Small intestine (tissue), 16 donors: ENCODE measurements around the gene EME1. TPM values are rescaled to one million over a fixed set of nuclear protein-coding genes. Genes with fewer than 3 reads are reported as not detected.

Experiments
- DNase-seq, 2 donors: peaks; one replicate each; pipeline versions ENCODE4 v3.0.0 to v3.0.0-alpha.2; 2013
- FAIRE-seq: peaks from 2 replicates; lab custom pipeline; 2012; peaks lifted over from hg19 to GRCh38; lab: Jason Lieb, UNC
- H3K27ac ChIP-seq, 3 donors: one replicate each; pipeline ENCODE4 v1.5.1; 2013; ENCODE audit warnings: low read length in 2 of 3, mild to moderate bottlenecking in 2 of 3, control low read depth in 1 of 3, inconsistent platforms in 1 of 3, low read depth in 1 of 3, moderate library complexity in 1 of 3
- H3K27me3 ChIP-seq, 3 donors: one replicate each; pipeline ENCODE4 v1.6.1; 2013; ENCODE audit warnings: low read length in 3 of 3, inconsistent platforms in 1 of 3; ENCODE audit not compliant: control insufficient read depth in 3 of 3, insufficient read depth in 3 of 3
- H3K36me3 ChIP-seq, 3 donors: one replicate each; pipeline ENCODE4 v1.6.1; 2013; ENCODE audit warnings: low read length in 3 of 3, inconsistent platforms in 1 of 3, low read depth in 1 of 3, mild to moderate bottlenecking in 1 of 3, moderate library complexity in 1 of 3; ENCODE audit not compliant: control insufficient read depth in 3 of 3, insufficient read depth in 2 of 3
- H3K4me1 ChIP-seq, 3 donors: one replicate each; pipeline ENCODE4 v1.6.1; 2013; ENCODE audit warnings: low read length in 2 of 3, inconsistent platforms in 1 of 3, low read depth in 1 of 3, mild to moderate bottlenecking in 1 of 3, moderate library complexity in 1 of 3; ENCODE audit not compliant: control insufficient read depth in 3 of 3, insufficient read depth in 2 of 3
- H3K4me3 ChIP-seq, 3 donors: one replicate each; pipeline ENCODE4 v1.5.1; 2013; ENCODE audit warnings: low read length in 3 of 3, control low read depth in 1 of 3, inconsistent platforms in 1 of 3, low read depth in 1 of 3, mild to moderate bottlenecking in 1 of 3, moderate library complexity in 1 of 3
- H3K9me3 ChIP-seq, 2 donors: one replicate each; pipeline ENCODE4 v1.6.1; 2013; ENCODE audit warnings: low read depth in 1 of 2, low read length in 1 of 2; ENCODE audit not compliant: control insufficient read depth in 2 of 2, insufficient read depth in 1 of 2
- WGBS, 3 donors: extraction: QIAGEN DNeasy Blood & Tissue Kit; methylation state at CpG; one replicate each; pipeline ENCODE4 v1.1.7; 2013; 5-methylcytosine and 5-hydroxymethylcytosine counted together
- long read RNA-seq, 10 donors: transcript quantifications; one replicate each; lab custom pipeline, GENCODE V29; 2026
- polyA plus RNA-seq, 4 donors: library from polyadenylated mRNA; stranded (reverse) in 3 of 4; unstranded in 1 of 4; fragments of 200-250 nt in 3 of 4; fragments of 120-200 nt in 1 of 4; gene quantifications; one replicate each; pipeline versions ENCODE4 v1.2.1 to v1.2.3, GENCODE V29; 2013
- donor health status: healthy with polysubstance abuse.
- donor health status: control.
- donor health status: control.
- donor health status: Bipolar disorder and iron deficiency.
- donor health status: healthy.

The EME1 gene, protein sequence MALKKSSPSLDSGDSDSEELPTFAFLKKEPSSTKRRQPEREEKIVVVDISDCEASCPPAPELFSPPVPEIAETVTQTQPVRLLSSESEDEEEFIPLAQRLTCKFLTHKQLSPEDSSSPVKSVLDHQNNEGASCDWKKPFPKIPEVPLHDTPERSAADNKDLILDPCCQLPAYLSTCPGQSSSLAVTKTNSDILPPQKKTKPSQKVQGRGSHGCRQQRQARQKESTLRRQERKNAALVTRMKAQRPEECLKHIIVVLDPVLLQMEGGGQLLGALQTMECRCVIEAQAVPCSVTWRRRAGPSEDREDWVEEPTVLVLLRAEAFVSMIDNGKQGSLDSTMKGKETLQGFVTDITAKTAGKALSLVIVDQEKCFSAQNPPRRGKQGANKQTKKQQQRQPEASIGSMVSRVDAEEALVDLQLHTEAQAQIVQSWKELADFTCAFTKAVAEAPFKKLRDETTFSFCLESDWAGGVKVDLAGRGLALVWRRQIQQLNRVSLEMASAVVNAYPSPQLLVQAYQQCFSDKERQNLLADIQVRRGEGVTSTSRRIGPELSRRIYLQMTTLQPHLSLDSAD
- polyA plus RNA-seq, result 1 to 10 TPM in 2 of 4 donors, not detected in 2; 2.5 to 4.3 TPM
- long read RNA-seq, donor 1, result 0 reads
- long read RNA-seq, donor 2, partial matches to known transcripts, result 0 of 1 reads
- long read RNA-seq, donor 2, other reads (novel, unspliced or antisense), result 0 of 1 reads
- long read RNA-seq, donor 3, result 0 reads
- long read RNA-seq, donor 4, result 0 reads
- long read RNA-seq, donor 5, result 0 reads
- long read RNA-seq, donor 6, result 0 reads
- long read RNA-seq, donor 7, partial matches to known transcripts, result 0 of 1 reads
- long read RNA-seq, donor 7, other reads (novel, unspliced or antisense), result 0 of 1 reads
- long read RNA-seq, donor 8, result 0 reads
- long read RNA-seq, donor 9, partial matches to known transcripts, result 0 of 1 reads
- long read RNA-seq, donor 9, other reads (novel, unspliced or antisense), result 0 of 1 reads
- long read RNA-seq, donor 10, partial matches to known transcripts, result 19 of 72 reads
- long read RNA-seq, donor 10, other reads (novel, unspliced or antisense), result 49 of 72 reads

DNA sequence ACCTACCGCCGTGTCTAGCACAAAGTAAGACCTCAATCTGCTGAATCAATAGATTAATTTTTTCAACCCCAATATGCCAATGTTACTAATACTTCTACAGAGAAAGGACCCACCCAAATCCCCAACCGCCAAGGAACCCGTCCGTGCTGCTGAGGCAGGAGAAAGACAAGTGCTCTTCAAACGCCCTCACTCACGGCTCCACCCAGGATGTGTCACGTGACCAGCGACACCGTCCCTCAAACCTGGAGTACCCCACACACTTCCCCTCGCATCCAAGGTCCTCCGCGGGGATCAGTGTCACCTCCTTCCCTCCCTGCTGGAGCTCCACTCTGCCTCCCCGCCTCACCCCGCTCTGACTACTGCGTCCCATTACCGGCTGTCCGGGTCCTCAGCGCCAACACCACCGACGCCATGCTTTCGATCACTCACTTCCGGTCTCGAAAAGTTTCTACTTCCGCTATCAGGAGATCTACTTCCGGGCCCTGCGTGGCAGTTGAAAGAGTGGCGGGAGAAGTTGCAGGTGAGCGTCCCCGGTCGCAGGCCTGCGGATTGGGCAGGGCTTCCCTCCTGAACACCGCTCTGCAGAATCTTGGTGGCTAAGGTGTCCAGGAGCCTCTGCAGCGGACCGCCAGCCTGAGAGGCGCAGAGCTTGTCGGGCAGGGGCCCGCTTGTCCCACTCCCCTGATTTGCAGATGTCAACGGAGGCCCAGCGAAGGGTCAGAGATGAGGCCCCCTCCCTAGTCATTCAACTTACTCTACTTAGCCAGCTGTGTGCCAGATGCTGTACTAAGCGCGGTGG lies at the start of gene EME1, which contains the start of gene MRPL27:
EME1 (plus strand) TSS at position 472 of the 799 bp plus-strand sequence. CDS start 1,980 bp downstream, outside the sequence.
MRPL27 (minus strand) TSS at position 427 of the 799 bp plus-strand sequence; CDS start at position 413, 14 bp downstream.
- peaks cover 3 to 13% (median 7%) of the 10 kb centered on the region in 3 donors for H3K4me1 ChIP-seq
- H3K27ac ChIP-seq, result peak within 1 kb of the TSS; percentile 86 to 100 (median 91)
- 1 to 2% (median 1%) methylated on average over 42 of the region's 42 CpGs for WGBS, 3 donors
- H3K4me3 ChIP-seq, result peak within 1 kb of the TSS; percentile 74 to 87 (median 78)
- no peak for FAIRE-seq
- DNase-seq, result peak; percentile 94 to 97
- H3K27me3 ChIP-seq, result no peaks in the 10 kb centered on the region
- H3K9me3 ChIP-seq, result no peaks in the 10 kb centered on the region
- H3K36me3 ChIP-seq, result peaks cover 8 to 25% (median 8%) of the 10 kb centered on the region in 3 donors

DNA sequence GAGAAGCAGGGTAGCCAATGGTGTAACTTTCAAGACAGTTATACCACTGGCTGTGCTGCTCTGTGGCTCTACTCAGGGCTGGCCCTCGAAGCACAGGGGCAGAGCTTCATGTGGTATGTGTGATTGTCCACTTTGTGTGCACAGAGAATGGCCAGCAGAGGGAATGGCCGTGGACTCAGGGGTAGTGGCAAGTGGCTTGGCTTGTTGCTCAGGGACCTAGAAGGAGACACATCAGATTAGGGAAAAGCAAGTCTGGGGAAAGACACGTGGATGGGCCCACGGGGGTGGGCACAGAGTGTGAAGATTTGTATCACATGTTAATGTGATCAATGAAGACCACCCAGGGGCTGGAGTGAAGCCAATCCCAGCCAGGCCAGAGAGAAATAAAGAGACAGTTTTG lies 47.1 kb upstream of the EME1 start:
- Histone ChIP-seq H3K36me3 (no peaks in the 10 kb centered on the region), H3K4me3 (no peak overlapping the region), H3K4me1 (no peaks in the 10 kb centered on the region), H3K27ac (no peak overlapping the region), H3K27me3 (peaks cover 0 to 5% (median 2%) of the 10 kb centered on the region in 3 donors), H3K9me3 (no peaks in the 10 kb centered on the region)
- FAIRE-seq, result no peak
- no peak for DNase-seq
- 49 to 57% (median 56%) methylated on average over 4 of the region's 4 CpGs for WGBS, 3 donors

DNA sequence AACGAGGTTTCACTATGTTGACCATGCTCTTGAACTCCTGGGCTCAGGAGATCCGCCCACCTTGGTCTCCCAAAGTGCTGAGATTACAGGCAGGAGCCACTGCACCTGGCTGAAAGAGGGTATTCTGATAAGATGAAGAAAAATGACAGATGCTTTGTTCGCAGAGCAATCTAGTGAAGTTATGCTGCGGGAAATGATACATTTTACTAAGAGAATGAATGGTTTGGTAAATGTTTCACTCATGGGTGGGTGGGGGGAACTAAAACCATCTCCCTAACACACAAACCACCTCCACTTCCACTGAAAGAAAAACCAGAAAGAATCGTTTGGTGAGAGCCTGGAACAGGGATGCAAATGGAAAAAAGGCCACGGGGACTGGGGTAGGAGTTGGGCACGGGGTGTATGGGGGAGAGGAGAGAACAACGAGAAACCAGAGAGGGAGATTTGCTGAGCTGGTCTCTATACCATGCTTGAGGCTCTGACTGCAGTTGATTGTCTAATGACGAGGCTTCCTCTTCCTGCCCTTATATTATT lies 46.1 kb upstream of the EME1 start:
- 54 to 64% (median 60%) methylated on average over 9 of the region's 9 CpGs for WGBS, 3 donors
- H3K27me3 ChIP-seq, result peaks cover 0 to 5% (median 2%) of the 10 kb centered on the region in 3 donors
- no peak for FAIRE-seq
- H3K4me3 ChIP-seq, result no peak overlapping the region
- H3K9me3 ChIP-seq, result no peaks in the 10 kb centered on the region
- no peak overlapping the region for H3K27ac ChIP-seq
- no peak for DNase-seq
- H3K4me1 ChIP-seq, result no peaks in the 10 kb centered on the region
- H3K36me3 ChIP-seq, result no peaks in the 10 kb centered on the region

DNA sequence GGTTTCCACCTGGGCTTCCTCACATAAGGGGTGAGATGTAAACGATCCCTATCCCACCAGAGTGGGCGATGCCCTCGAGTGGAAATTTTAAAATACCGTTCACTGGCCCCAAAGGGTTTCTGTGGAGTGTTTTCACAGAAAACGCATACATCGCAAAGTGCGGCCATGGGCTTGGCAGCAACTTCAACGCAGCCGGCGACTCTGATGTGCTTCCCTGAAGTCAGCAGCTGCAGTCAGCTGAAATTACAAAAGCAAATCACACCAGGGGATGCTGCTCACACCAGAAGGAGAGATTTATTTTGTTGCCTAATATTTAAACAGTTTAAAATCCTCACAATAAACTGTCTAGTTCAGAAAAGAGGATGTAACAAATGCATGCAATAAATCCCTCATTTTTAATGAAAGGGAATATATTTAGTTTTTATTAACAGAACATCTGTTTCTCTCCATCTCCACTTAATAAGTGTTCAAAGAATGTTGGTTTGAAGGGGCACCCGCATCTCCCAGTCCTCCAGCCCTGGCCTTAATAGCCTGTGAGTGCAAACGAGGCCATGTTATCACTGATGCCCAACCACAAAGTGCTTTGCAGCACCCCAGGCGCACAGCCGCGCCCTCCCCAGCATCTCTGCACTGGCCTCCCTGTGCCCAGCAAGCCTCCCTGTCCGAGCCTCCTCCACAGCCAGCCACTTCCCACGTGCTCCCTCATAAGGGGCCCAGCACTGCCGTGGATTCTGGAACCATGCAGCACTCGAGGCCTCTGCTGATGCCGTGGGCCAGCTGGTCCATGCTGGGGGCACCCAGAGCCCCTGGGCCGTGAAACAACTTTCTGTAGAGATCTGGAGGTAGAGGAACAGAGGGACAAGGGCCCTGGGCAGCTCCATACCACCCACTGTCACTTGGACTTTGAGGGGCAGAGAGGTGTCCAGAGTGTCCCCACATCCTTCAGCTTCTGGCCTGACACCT lies 44.4 kb upstream of the EME1 start:
- H3K36me3 ChIP-seq, result no peaks in the 10 kb centered on the region
- no peak for FAIRE-seq
- no peak for DNase-seq
- no peak overlapping the region for H3K4me3 ChIP-seq
- H3K9me3 ChIP-seq, result no peaks in the 10 kb centered on the region
- H3K27ac ChIP-seq, result peak overlapping the region in 1 of 3 donors; percentile 22
- H3K27me3 ChIP-seq, result peaks cover 0 to 8% (median 2%) of the 10 kb centered on the region in 3 donors
- 65 to 78% (median 76%) methylated on average over 21 of the region's 21 CpGs for WGBS, 3 donors
- no peaks in the 10 kb centered on the region for H3K4me1 ChIP-seq

DNA sequence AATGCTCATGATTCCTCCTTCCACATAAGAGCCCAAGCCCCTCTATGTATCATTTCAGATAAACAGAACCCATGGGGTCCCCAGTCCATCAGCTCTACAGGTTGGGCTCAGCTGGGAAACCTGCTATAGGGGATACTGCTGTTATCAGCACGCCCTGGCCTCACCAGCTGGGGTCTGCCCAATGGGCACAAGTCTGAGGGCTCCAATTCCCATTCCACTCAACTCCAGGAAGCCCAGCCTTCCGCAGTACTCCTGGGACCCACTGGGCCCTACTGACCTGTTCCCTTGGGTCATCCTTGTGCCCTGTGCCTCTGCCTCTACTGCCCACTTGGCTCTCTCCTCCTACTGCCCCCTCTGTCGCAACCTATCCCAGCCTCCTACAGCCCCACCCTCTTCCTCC lies 43.3 kb upstream of the EME1 start:
- Histone ChIP-seq H3K9me3 (no peaks in the 10 kb centered on the region), H3K4me1 (no peaks in the 10 kb centered on the region), H3K27me3 (peaks cover 0 to 8% (median 2%) of the 10 kb centered on the region in 3 donors), H3K27ac (no peak overlapping the region), H3K4me3 (no peak overlapping the region), H3K36me3 (no peaks in the 10 kb centered on the region)
- no peak for FAIRE-seq
- no peak for DNase-seq
- 84 to 87% (median 86%) methylated on average over 3 of the region's 3 CpGs for WGBS, 3 donors

DNA sequence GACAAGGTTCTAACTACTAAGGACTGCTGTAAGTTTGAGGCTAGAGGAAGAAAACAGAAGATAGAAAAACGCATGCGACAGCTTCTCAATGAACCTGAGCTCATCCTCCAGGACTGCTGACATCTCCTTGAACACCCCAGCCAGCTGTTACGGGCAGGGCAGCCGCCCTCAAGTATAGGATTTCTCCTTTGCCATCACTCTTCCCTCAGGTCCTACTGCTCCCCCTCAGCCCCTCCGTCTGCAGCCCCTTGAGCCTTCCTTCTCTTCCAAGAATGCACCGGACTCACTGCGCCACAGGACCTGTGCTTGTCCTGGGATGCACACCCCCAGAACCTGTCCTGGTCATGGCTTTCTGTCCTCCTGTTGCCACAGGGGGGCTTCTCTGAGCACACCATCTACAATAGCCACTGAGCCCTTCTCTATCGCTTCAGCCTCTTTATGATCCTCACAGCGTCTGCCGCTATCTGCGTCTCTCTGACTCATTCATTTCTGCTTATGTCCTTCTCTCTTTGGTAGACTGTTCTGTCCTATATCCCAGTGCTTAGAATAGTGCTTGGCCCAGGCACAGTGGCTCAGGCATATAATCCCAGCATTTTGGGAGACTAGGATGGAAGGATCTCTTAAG lies 42.8 kb upstream of the EME1 start:
- Histone ChIP-seq H3K27ac (no peak overlapping the region), H3K4me3 (no peak overlapping the region), H3K9me3 (no peaks in the 10 kb centered on the region), H3K27me3 (peaks cover 0 to 8% (median 2%) of the 10 kb centered on the region in 3 donors), H3K4me1 (no peaks in the 10 kb centered on the region), H3K36me3 (no peaks in the 10 kb centered on the region)
- FAIRE-seq (no peak), DNase-seq (no peak)
- WGBS, 3 donors, result 79 to 86% (median 83%) methylated on average over 11 of the region's 11 CpGs
